ENCODE data around the gene GNB3.
A peak's percentile ranks its signal among the peaks of the same experiment; 100 is the strongest.

GRCh38 chr12:6851921-6852650 is 11.4 kb downstream of the GNB3 start, which contains the start of gene USP5:
- TF ChIP-seq CTCF (IDR thresholded peaks at IDR 0.05) (no peak), POLR2A (IDR thresholded peaks at IDR 0.05) (peak in 1 of 2 donors; percentile 55)

Data from thyroid gland (tissue), 4 donors.